Adrenal gland (tissue), 5 donors: ENCODE data around the gene KBTBD7.

Source experiments
- POLR2A ChIP-seq, 2 donors: fragments of 450-650 bp; IDR thresholded peaks; one replicate each; pipeline ENCODE4 v1.6.1; 2017; ENCODE audit warnings: antibody characterized with exemption in 2 of 2, mild to moderate bottlenecking in 2 of 2, moderate library complexity in 1 of 2
- TF ChIP-seq, protein P1 (sequence below), 6 experiments: fragments of 450-650 bp in 4 of 6; fragments of 200-600 bp in 2 of 6; sonication (generic) in 1 of 6; IDR thresholded peaks; 1 replicate in 5 of 6; 2 replicates in 1 of 6; pipeline versions ENCODE4 v1.5.1 to v1.8.0; 2016 to 2021; ENCODE audit warnings: antibody characterized with exemption in 6 of 6, mild to moderate bottlenecking in 2 of 6, moderate library complexity in 1 of 6
- donor health status: DM: no; HTN: no; CAD: no.

DNA sequence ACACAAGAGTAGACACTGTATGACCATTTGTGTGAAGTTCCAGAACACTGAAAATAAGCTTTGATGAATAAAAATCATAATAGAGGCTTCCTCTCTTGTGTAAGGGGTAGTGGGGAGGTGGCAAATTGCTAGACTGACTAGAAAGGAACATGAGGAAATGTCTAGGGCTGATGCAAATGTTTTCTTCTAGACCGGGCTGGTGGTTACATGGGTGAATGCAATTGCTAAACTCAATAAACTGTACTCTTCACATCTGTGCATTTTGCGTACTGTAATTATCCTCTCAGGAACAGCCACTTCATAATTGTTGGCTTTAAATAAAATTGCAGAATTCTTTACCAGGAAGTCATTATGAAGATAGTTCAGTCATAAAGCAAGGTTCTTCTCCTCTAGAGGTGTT is 5.2 kb upstream of the KBTBD7 start:
- TF ChIP-seq POLR2A (IDR thresholded peaks at IDR 0.05), result no peak
- TF ChIP-seq, protein P1, sequence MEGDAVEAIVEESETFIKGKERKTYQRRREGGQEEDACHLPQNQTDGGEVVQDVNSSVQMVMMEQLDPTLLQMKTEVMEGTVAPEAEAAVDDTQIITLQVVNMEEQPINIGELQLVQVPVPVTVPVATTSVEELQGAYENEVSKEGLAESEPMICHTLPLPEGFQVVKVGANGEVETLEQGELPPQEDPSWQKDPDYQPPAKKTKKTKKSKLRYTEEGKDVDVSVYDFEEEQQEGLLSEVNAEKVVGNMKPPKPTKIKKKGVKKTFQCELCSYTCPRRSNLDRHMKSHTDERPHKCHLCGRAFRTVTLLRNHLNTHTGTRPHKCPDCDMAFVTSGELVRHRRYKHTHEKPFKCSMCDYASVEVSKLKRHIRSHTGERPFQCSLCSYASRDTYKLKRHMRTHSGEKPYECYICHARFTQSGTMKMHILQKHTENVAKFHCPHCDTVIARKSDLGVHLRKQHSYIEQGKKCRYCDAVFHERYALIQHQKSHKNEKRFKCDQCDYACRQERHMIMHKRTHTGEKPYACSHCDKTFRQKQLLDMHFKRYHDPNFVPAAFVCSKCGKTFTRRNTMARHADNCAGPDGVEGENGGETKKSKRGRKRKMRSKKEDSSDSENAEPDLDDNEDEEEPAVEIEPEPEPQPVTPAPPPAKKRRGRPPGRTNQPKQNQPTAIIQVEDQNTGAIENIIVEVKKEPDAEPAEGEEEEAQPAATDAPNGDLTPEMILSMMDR (IDR thresholded peaks at IDR 0.05), result no peak
